Heart right ventricle (tissue), 16 donors: ENCODE results near the gene RHBDL1. TPM values are rescaled to one million over a fixed set of nuclear protein-coding genes. Genes with fewer than 3 reads are reported as not detected.

ENCODE experiments used
- ATAC-seq, 8 donors: fragments of 200-7000 bp; cut with Tn5 transposase; one replicate each; pipeline ENCODE4 v1.9.1; 2020; ENCODE audit warnings: mild to moderate bottlenecking in 8 of 8, moderate library complexity in 8 of 8, moderate number of reproducible peaks in 1 of 8
- DNase-seq, 2 donors: peaks; one replicate each; pipeline ENCODE4 v3.0.0-alpha.2; 2020
- H3K27ac ChIP-seq, 10 donors: fragments of 200-600 bp; sonication (generic) in 2 of 10; one replicate each; pipeline versions ENCODE4 v1.5.0 to v1.8.0; 2020 to 2022; ENCODE audit warnings: mild to moderate bottlenecking in 3 of 10
- H3K27me3 ChIP-seq, 7 donors: fragments of 200-600 bp; one replicate each; pipeline ENCODE4 v1.8.0; 2021 to 2022; ENCODE audit warnings: mild to moderate bottlenecking in 2 of 7
- H3K36me3 ChIP-seq, 9 donors: fragments of 200-600 bp; sonication (generic) in 1 of 9; one replicate each; pipeline versions ENCODE4 v1.5.0 to v1.8.0; 2020 to 2022; ENCODE audit warnings: mild to moderate bottlenecking in 2 of 9
- H3K4me1 ChIP-seq, 9 donors: fragments of 200-600 bp; sonication (generic) in 1 of 9; one replicate each; pipeline versions ENCODE4 v1.5.0 to v1.8.0; 2020 to 2022; ENCODE audit warnings: mild to moderate bottlenecking in 4 of 9
- H3K4me3 ChIP-seq, 10 donors: fragments of 200-600 bp; sonication (generic) in 2 of 10; one replicate each; pipeline versions ENCODE4 v1.5.0 to v1.8.0; 2020 to 2022; ENCODE audit warnings: mild to moderate bottlenecking in 7 of 10, moderate library complexity in 2 of 10
- H3K9me3 ChIP-seq, 11 donors: fragments of 200-600 bp in 10 of 11; sonication (generic) in 2 of 11; one replicate each; pipeline versions ENCODE4 v1.5.0 to v1.8.0; 2013 to 2022; ENCODE audit warnings: mild to moderate bottlenecking in 2 of 11, control low read depth in 1 of 11, moderate library complexity in 1 of 11
- CTCF ChIP-seq, 9 donors: fragments of 200-600 bp; sonication (generic) in 2 of 9; IDR thresholded peaks; one replicate each; pipeline versions ENCODE4 v1.5.0 to v1.8.0; 2021 to 2022; ENCODE audit warnings: antibody characterized with exemption in 9 of 9, mild to moderate bottlenecking in 5 of 9, moderate library complexity in 1 of 9
- WGBS, 2 donors: extraction: QIAGEN DNeasy Blood & Tissue Kit; methylation state at CpG; one replicate each; pipeline ENCODE4 v1.1.7; 2013; ENCODE audit warnings: inconsistent platforms in 1 of 2; 5-methylcytosine and 5-hydroxymethylcytosine counted together
- intact Hi-C, 10 donors: fragments of 100-400 bp; cut with DNase I; formaldehyde crosslinking; loops; one replicate each; pipeline versions ENCODE4 v1.11.1 to v1.14.2; 2022
- polyA plus RNA-seq, 2 donors: library from polyadenylated mRNA; stranded (reverse); fragments of 200-250 nt; gene quantifications; one replicate each; pipeline ENCODE4 v1.2.3, GENCODE V29; 2013
- total RNA-seq, 10 donors: library from RNA; stranded (reverse); fragmentation: NEBNext Ultra II Directional in 3 of 10; extraction: Animal tissue kit (Norgen Biotek cat#: 25700) in 3 of 10; gene quantifications; one replicate each; pipeline versions ENCODE4 v1.2.1 to v1.2.4, GENCODE V29; 2021 to 2023
- donor health status: Arrhythmogenic right ventricular cardiomyopathy.
- donor health status: ischemic (EF 13 %, LVEDD 7.1; RV severe dilation, severe dysfunction).
- donor health status: healthy with polysubstance abuse.
- donor health status: DM: no; HTN: yes; CAD: no.
- donor health status: DM: no; HTN: no; CAD: no.
- donor health status: ischemic (EF 25% LVEDD 6.9; RV normal size, moderate dysfunction).
- donor health status: ischemic (EF 25% LVEDD 5.7; RV mildly dilated, moderate dysfunction).
- donor health status: healthy.
- donor health status: DM: yes; HTN: yes; CAD: no.
- donor health status: Ischemic cardiomyopathy.
- donor health status: ischemic (EF 35%, LVEDD 5.7; RV mildly dilated, moderate dysfunction).
- donor health status: nonischemic (EF 11% LVEDD 7.7; RV severe dilation, severe dysfunction).
- donor health status: DM: yes; HTN: yes; CAD: no.
- donor health status: PGD.
- donor health status: ischemic (EF 29% LVEDD 5.4; RV normal size, mild dysfunction).
- donor health status: nonischemic (EF 23%, LVEDD 6.1; RV moderate dilation, normal function).

Gene RHBDL1
- total and polyA plus RNA-seq, 12 donors = 0.90 to 7.4 (median 2.1) TPM

DNA sequence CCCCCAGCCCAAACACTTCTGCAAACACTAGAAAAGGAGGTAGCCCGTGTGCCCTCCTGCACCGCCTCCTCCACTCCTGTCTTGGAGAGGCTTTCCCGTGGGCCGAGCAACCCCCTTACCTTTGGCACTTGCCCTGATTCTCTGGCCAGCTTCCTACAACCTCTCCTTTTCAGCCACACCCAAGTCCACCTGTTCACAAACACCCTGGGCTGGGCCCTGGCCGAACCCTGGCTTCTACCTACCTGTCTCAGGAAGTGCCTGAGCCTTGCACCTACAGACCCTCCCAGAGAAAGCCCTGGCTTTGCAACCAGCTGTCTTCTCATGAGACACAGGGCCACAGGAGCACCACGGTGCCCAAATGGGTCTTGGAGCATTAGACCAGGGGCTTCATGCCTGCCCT is 43.5 kb downstream of the RHBDL1 start:
- ATAC-seq = no peak
- Histone ChIP-seq H3K27me3 (peaks cover 0 to 28% (median 0%) of the 10 kb centered on the region in 7 donors), H3K4me1 (peaks cover 24 to 58% (median 47%) of the 10 kb centered on the region in 9 donors), H3K4me3 (no peak overlapping the region), H3K9me3 (no peaks in the 10 kb centered on the region), H3K27ac (no peak overlapping the region), H3K36me3 (peaks cover 0 to 7% (median 0%) of the 10 kb centered on the region in 9 donors)
- no peak for DNase-seq
- WGBS, 2 donors = 87 to 91% methylated on average over 6 of the region's 6 CpGs
- TF ChIP-seq CTCF (IDR thresholded peaks at IDR 0.05) = no peak
- intact Hi-C loops = loop anchor here in 2 of 10 donors (10.0 kb wide), 1 partner anchor 336 kb away; no protein-coding TSS in a partner anchor

DNA sequence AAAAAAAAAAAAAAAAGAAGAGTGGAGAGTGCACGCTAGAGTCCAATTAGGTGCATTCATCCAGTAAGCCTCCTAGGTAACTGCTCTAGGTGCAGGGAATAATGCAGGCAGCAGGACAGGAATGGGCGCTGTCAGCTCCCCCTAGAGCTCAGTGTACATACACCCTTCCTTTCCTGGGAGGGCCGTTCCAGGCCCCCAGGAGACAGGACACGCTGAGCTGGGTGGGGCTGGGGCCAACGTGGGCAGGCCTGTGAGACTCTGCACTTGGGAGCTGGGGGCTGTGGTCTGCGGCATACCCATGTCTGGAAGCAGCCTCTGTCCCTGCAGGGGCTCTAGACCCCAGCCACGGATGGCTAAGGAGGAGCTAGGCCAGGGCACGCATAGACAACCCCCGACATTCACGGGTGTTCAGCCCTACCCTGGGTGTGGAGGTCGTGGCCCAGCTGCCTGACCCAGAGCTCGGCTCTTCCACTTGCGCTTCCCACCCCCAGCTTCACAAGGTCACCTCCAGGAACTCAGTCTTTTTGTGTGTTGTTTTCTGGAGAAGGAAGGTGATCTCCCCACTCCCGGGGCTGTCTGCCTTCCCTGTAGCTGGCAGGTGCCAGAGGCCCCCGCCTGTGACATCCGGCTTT is 44.5 kb downstream of the RHBDL1 start:
- peak in 1 of 9 donors; percentile 14 for TF ChIP-seq CTCF (IDR thresholded peaks at IDR 0.05)
- Histone ChIP-seq H3K27ac (peak overlapping the region; percentile 44 to 97 (median 94)), H3K27me3 (peaks cover 0 to 19% (median 0%) of the 10 kb centered on the region in 7 donors), H3K9me3 (no peaks in the 10 kb centered on the region), H3K36me3 (peaks cover 0 to 7% (median 0%) of the 10 kb centered on the region in 9 donors), H3K4me3 (peak overlapping the region; percentile 64 to 99 (median 84)), H3K4me1 (peaks cover 18 to 52% (median 38%) of the 10 kb centered on the region in 9 donors)
- no peak for DNase-seq
- intact Hi-C loops = loop anchor here in 3 of 10 donors (2.0 to 10.0 kb wide), 2 partner anchors 39 to 335 kb away; partner anchors contain the start of gene STUB1 (in 1 of the 3)
- 6 to 7% methylated on average over 16 of the region's 16 CpGs for WGBS, 2 donors
- peak in 3 of 8 donors; percentile 10 to 22 (median 16) for ATAC-seq

- H3K4me3 ChIP-seq = peak overlapping the region; percentile 64 to 99 (median 84)
- ATAC-seq = peak; percentile 49 to 79 (median 62)
- WGBS, 2 donors = 0% methylated on average over 38 of the region's 38 CpGs
- H3K27me3 ChIP-seq = peaks cover 0 to 15% (median 0%) of the 10 kb centered on the region in 7 donors
- H3K9me3 ChIP-seq = no peaks in the 10 kb centered on the region
- peaks cover 18 to 52% (median 38%) of the 10 kb centered on the region in 9 donors for H3K4me1 ChIP-seq
- peak in 3 of 9 donors; percentile 14 to 31 (median 29) for TF ChIP-seq CTCF (IDR thresholded peaks at IDR 0.05)
- peak in 1 of 2 donors; percentile 66 for DNase-seq
- H3K36me3 ChIP-seq = peaks cover 0 to 7% (median 0%) of the 10 kb centered on the region in 9 donors
- intact Hi-C loops = loop anchor here in 1 of 10 donors (2.0 kb wide), 1 partner anchor 40 kb away; the partner anchor contains the start of gene STUB1
- peak overlapping the region; percentile 44 to 97 (median 94) for H3K27ac ChIP-seq
Measured at GRCh38 chr16:720447-720989, 45.0 kb downstream of the RHBDL1 start.

GRCh38 chr16:720990-721764 is 45.7 kb downstream of the RHBDL1 start, which contains the start of gene ANTKMT:
Gene ANTKMT (plus strand): TSS chr16:721146. CDS start chr16:721275, 129 bp downstream.
- Histone ChIP-seq H3K36me3 (peaks cover 0 to 7% (median 0%) of the 10 kb centered on the region in 9 donors), H3K4me3 (peak within 1 kb of the TSS; percentile 64 to 99 (median 84)), H3K27me3 (peaks cover 0 to 15% (median 4%) of the 10 kb centered on the region in 7 donors), H3K9me3 (no peaks in the 10 kb centered on the region), H3K4me1 (peaks cover 14 to 48% (median 34%) of the 10 kb centered on the region in 9 donors), H3K27ac (peak within 1 kb of the TSS; percentile 44 to 97 (median 94))
- DNase-seq (peak; percentile 68 to 82), ATAC-seq (peak; percentile 71 to 91 (median 80))
- WGBS, 2 donors = 7 to 13% methylated on average over 55 to 106 of the region's 106 CpGs
- intact Hi-C loops = loop anchor here in 1 of 10 donors (2.0 kb wide), 1 partner anchor 40 kb away; the partner anchor contains the start of gene STUB1
- peak in 2 of 9 donors; percentile 16 to 35 for TF ChIP-seq CTCF (IDR thresholded peaks at IDR 0.05)
